ENCODE data around the gene NANOGP8. TPM values are rescaled to one million over a fixed set of nuclear protein-coding genes. Genes with fewer than 3 reads are reported as not detected.

The NANOGP8 gene
- total RNA-seq, 1 donor, result under 0.01 TPM

DNA sequence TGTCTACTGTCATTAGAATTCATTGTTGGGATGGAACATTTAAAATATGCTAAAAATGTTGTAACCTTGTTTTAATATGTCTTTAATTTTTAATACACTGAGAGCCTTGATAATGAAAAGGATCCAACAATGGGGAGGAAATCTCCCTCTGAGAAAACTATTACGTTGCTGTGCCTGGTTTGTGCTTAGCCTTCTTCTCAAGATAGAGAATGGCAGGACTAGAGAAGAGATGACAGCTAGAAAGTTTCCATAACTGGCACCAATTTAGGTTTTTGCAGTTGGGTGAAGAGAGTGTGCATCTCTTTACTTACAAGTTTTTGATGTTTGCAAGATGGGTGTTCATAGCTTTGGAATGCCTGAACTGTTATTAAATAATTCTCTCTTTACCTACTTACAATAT is 42.6 kb upstream of the NANOGP8 start:
- no peaks in the 10 kb centered on the region for H3K36me3 ChIP-seq (ENCODE audit: insufficient read depth, low read length)
- H3K27me3 ChIP-seq (ENCODE audit: insufficient read depth, low read length), result no peaks in the 10 kb centered on the region
- H3K4me1 ChIP-seq (ENCODE audit: insufficient read depth, low read length), result no peaks in the 10 kb centered on the region
- DNase-seq (ENCODE audit: insufficient read length, low spot score, missing footprints), result no peak
- no peak overlapping the region for H3K27ac ChIP-seq (ENCODE audit: low read depth, low read length)
- H3K4me2 ChIP-seq (ENCODE audit: insufficient read depth, low read length), result no peak overlapping the region
- no peaks in the 10 kb centered on the region for H3K9me3 ChIP-seq (ENCODE audit: low read depth, low read length)
- no peaks in the 10 kb centered on the region for H3K79me2 ChIP-seq (ENCODE audit: insufficient read depth, low read length)
- no peak overlapping the region for H2AFZ ChIP-seq (ENCODE audit: low read length)
- TF ChIP-seq, protein P1, sequence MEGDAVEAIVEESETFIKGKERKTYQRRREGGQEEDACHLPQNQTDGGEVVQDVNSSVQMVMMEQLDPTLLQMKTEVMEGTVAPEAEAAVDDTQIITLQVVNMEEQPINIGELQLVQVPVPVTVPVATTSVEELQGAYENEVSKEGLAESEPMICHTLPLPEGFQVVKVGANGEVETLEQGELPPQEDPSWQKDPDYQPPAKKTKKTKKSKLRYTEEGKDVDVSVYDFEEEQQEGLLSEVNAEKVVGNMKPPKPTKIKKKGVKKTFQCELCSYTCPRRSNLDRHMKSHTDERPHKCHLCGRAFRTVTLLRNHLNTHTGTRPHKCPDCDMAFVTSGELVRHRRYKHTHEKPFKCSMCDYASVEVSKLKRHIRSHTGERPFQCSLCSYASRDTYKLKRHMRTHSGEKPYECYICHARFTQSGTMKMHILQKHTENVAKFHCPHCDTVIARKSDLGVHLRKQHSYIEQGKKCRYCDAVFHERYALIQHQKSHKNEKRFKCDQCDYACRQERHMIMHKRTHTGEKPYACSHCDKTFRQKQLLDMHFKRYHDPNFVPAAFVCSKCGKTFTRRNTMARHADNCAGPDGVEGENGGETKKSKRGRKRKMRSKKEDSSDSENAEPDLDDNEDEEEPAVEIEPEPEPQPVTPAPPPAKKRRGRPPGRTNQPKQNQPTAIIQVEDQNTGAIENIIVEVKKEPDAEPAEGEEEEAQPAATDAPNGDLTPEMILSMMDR (IDR thresholded peaks at IDR 0.05; ENCODE audit: extremely low read depth, low read depth, low read length), result no peak
- no peak overlapping the region for H3K4me3 ChIP-seq (ENCODE audit: insufficient read depth, low read length)
- H4K20me1 ChIP-seq (ENCODE audit: insufficient read depth, low read length), result no peaks in the 10 kb centered on the region

DNA sequence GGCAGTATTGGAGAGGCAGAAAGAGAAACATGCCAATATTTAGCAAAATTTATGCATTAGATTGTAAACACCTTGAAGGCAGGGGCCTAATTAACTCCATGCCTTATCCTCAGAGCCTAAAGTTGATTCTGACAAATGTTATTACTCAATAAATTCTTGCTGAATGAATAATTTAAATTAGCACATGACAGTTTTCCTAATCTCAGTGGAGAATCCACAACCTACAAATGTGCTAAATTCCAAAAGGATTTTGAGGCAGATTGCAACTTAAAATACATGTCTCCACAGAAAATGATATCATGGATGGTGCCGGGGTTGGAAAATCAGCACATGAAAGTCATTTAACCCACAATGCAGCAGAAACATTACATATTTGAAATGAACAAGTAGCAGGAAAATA is 41.1 kb upstream of the NANOGP8 start:
- TF ChIP-seq, protein P1 (IDR thresholded peaks at IDR 0.05; ENCODE audit: extremely low read depth, low read depth, low read length), result no peak
- no peaks in the 10 kb centered on the region for H3K36me3 ChIP-seq (ENCODE audit: insufficient read depth, low read length)
- H2AFZ ChIP-seq (ENCODE audit: low read length), result no peak overlapping the region
- H3K4me3 ChIP-seq (ENCODE audit: insufficient read depth, low read length), result no peak overlapping the region
- no peaks in the 10 kb centered on the region for H3K27me3 ChIP-seq (ENCODE audit: insufficient read depth, low read length)
- H4K20me1 ChIP-seq (ENCODE audit: insufficient read depth, low read length), result no peaks in the 10 kb centered on the region
- no peak overlapping the region for H3K27ac ChIP-seq (ENCODE audit: low read depth, low read length)
- no peaks in the 10 kb centered on the region for H3K9me3 ChIP-seq (ENCODE audit: low read depth, low read length)
- no peak for DNase-seq (ENCODE audit: insufficient read length, low spot score, missing footprints)
- H3K4me2 ChIP-seq (ENCODE audit: insufficient read depth, low read length), result no peak overlapping the region
- no peaks in the 10 kb centered on the region for H3K79me2 ChIP-seq (ENCODE audit: insufficient read depth, low read length)
- H3K4me1 ChIP-seq (ENCODE audit: insufficient read depth, low read length), result no peaks in the 10 kb centered on the region

DNA sequence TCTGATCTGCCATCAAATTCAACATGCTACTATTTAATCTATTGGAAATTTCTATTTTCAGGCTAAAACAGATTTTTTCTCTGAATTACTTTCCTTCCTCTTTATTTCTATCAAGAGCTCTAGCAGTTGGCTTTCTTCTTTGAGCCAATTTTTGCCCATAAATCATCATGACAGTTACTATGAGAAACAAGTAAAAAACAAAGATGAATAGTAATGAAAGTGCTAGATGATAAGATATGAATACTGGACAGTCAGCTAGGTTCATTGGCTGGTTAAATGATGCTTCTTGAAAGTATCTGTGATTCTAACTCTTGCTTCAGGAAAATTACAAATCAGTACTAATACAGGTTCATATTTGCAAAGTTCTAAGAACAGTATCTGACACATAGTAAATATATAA is 38.6 kb upstream of the NANOGP8 start:
- no peak overlapping the region for H2AFZ ChIP-seq (ENCODE audit: low read length)
- no peak for DNase-seq (ENCODE audit: insufficient read length, low spot score, missing footprints)
- H3K4me3 ChIP-seq (ENCODE audit: insufficient read depth, low read length), result no peak overlapping the region
- no peak overlapping the region for H3K27ac ChIP-seq (ENCODE audit: low read depth, low read length)
- no peaks in the 10 kb centered on the region for H3K4me1 ChIP-seq (ENCODE audit: insufficient read depth, low read length)
- H4K20me1 ChIP-seq (ENCODE audit: insufficient read depth, low read length), result no peaks in the 10 kb centered on the region
- no peaks in the 10 kb centered on the region for H3K36me3 ChIP-seq (ENCODE audit: insufficient read depth, low read length)
- no peaks in the 10 kb centered on the region for H3K27me3 ChIP-seq (ENCODE audit: insufficient read depth, low read length)
- H3K4me2 ChIP-seq (ENCODE audit: insufficient read depth, low read length), result no peak overlapping the region
- no peaks in the 10 kb centered on the region for H3K9me3 ChIP-seq (ENCODE audit: low read depth, low read length)
- H3K79me2 ChIP-seq (ENCODE audit: insufficient read depth, low read length), result no peaks in the 10 kb centered on the region
- TF ChIP-seq, protein P1 (IDR thresholded peaks at IDR 0.05; ENCODE audit: extremely low read depth, low read depth, low read length), result no peak

DNA sequence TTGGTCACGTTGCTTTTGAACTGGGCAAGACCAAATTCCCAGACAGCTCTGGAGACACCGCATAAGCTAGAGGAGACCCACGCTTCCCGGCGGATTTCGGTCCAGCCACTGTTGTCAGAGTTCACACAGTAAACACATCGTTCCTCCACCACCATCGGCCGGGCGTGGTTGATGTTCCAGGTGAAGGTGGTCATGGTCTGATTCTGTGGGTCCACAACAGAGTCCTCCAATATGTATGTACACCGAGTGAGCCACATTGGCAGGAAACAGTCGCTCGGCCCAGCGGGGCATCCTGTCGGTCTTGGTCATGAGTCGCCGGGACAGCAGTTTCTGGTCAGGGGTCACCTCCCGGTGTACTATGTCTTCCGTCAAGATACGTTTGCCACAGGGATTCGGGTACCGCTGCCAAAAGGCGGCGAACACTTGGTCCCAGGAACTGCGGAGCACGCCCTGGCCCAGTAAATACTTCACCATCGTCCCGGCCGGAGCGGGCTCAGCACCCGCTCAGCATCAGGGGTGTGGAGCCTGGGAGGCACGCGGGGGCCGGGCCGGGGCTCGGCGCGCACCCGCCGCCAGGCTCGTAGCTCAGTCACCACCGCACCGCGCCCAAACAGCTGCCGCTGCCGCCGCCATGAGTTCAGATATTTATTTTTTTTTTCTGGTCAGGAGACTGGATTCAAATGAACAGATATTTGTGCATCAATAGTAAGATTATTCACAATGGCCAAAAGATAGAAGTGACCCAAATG is 36.7 kb upstream of the NANOGP8 start:
- Histone ChIP-seq H3K27ac (ENCODE audit: low read depth, low read length) (no peak overlapping the region), H3K4me2 (ENCODE audit: insufficient read depth, low read length) (no peak overlapping the region), H3K36me3 (ENCODE audit: insufficient read depth, low read length) (no peaks in the 10 kb centered on the region), H4K20me1 (ENCODE audit: insufficient read depth, low read length) (no peaks in the 10 kb centered on the region), H3K4me3 (ENCODE audit: insufficient read depth, low read length) (no peak overlapping the region), H3K27me3 (ENCODE audit: insufficient read depth, low read length) (no peaks in the 10 kb centered on the region), H3K4me1 (ENCODE audit: insufficient read depth, low read length) (no peaks in the 10 kb centered on the region), H2AFZ (ENCODE audit: low read length) (no peak overlapping the region), H3K9me3 (ENCODE audit: low read depth, low read length) (no peaks in the 10 kb centered on the region), H3K79me2 (ENCODE audit: insufficient read depth, low read length) (no peaks in the 10 kb centered on the region)
- TF ChIP-seq, protein P1 (IDR thresholded peaks at IDR 0.05; ENCODE audit: extremely low read depth, low read depth, low read length), result no peak
- DNase-seq (ENCODE audit: insufficient read length, low spot score, missing footprints), result no peak
